GM23248 (cell line): ENCODE results near the gene FUCA2. TPM values are rescaled to one million over a fixed set of nuclear protein-coding genes. Genes with fewer than 3 reads are reported as not detected.
"Not testable (repeated sequence)": the region's sequence is repeated elsewhere in the genome, so short reads cannot be mapped to it uniquely, and the experiment has no call there.

Source experiments
- DNase-seq: peaks from one replicate; pipeline ENCODE4 v3.0.0-alpha.2; 2015
- H2AFZ ChIP-seq: fragments of 200-600 bp; sonication (generic); 2 replicates; pipeline ENCODE4 v1.6.1; 2016; ENCODE audit warnings: antibody characterized with exemption
- H3F3A ChIP-seq: fragments of 200-600 bp; sonication (generic); 2 replicates; pipeline ENCODE4 v1.6.1; 2016; ENCODE audit warnings: mild to moderate bottlenecking, antibody characterized with exemption, mixed run types; ENCODE audit not compliant: insufficient read depth
- H3K27ac ChIP-seq: fragments of 200-600 bp; sonication (generic); 2 replicates; pipeline ENCODE4 v1.5.1; 2016; ENCODE audit warnings: mild to moderate bottlenecking
- H3K27me3 ChIP-seq: fragments of 200-600 bp; sonication (generic); replicated peaks from 2 replicates; pipeline ENCODE4 v1.6.1; 2016; ENCODE audit warnings: mild to moderate bottlenecking; ENCODE audit not compliant: insufficient read depth
- H3K36me3 ChIP-seq: fragments of 200-600 bp; sonication (generic); 2 replicates; pipeline ENCODE4 v1.6.1; 2016; ENCODE audit warnings: low read depth, mild to moderate bottlenecking
- H3K4me1 ChIP-seq: fragments of 200-600 bp; sonication (generic); 2 replicates; pipeline ENCODE4 v1.6.1; 2016; ENCODE audit warnings: mild to moderate bottlenecking; ENCODE audit not compliant: insufficient read depth
- H3K4me2 ChIP-seq: fragments of 200-600 bp; sonication (generic); one replicate; pipeline ENCODE4 v1.6.1; 2016; ENCODE audit warnings: mild to moderate bottlenecking; ENCODE audit not compliant: unreplicated experiment
- H3K4me3 ChIP-seq: fragments of 200-600 bp; sonication (generic); 2 replicates; pipeline ENCODE4 v1.5.1; 2016; ENCODE audit warnings: mild to moderate bottlenecking
- H3K79me2 ChIP-seq: fragments of 200-600 bp; sonication (generic); 2 replicates; pipeline ENCODE4 v1.6.1; 2016; ENCODE audit warnings: mild to moderate bottlenecking; ENCODE audit not compliant: insufficient read depth
- H3K9ac ChIP-seq: fragments of 200-600 bp; sonication (generic); 2 replicates; pipeline ENCODE4 v1.6.1; 2016; ENCODE audit warnings: mild to moderate bottlenecking
- H3K9me2 ChIP-seq: fragments of 200-600 bp; sonication (generic); 2 replicates; pipeline ENCODE4 v1.6.1; 2016; ENCODE audit warnings: mixed run types, mild to moderate bottlenecking, moderate library complexity; ENCODE audit not compliant: insufficient read depth
- H3K9me3 ChIP-seq: fragments of 200-600 bp; sonication (generic); one replicate; pipeline ENCODE4 v1.6.1; 2017; ENCODE audit warnings: low read depth
- H4K20me1 ChIP-seq: fragments of 200-600 bp; sonication (generic); 2 replicates; pipeline ENCODE4 v1.6.0; 2016; ENCODE audit not compliant: insufficient read depth
- EZH2 ChIP-seq: fragments of 200-600 bp; sonication (generic); IDR thresholded peaks from 2 replicates; pipeline ENCODE4 v1.6.1; 2018; ENCODE audit warnings: antibody characterized with exemption, mild to moderate bottlenecking; ENCODE audit not compliant: insufficient read depth, poor library complexity, severe bottlenecking
- EZH2phosphoT487 ChIP-seq: fragments of 200-600 bp; sonication (generic); IDR thresholded peaks from 2 replicates; pipeline ENCODE4 v1.6.1; 2018; ENCODE audit warnings: antibody characterized with exemption, moderate library complexity, mild to moderate bottlenecking, low read depth; ENCODE audit not compliant: insufficient read depth
- WGBS, 2 experiments: methylation state at CpG; one replicate each; pipeline ENCODE4 v1.1.6; 2015 to 2017; ENCODE audit warnings: low lambda C conversion rate in 2 of 2, low coverage in 1 of 2; ENCODE audit errors: missing lambda C conversion rate in 2 of 2; 5-methylcytosine and 5-hydroxymethylcytosine counted together
- in situ Hi-C: fragments of 300-500 bp; cut with MboI; formaldehyde crosslinking; loops from 2 replicates; pipeline ENCODE4 v1.15.0; 2020
- polyA plus RNA-seq: library from polyadenylated mRNA; unstranded; fragments of >200 nt; fragmentation: Nextera tagmentation; extraction: Ambion mirVana; gene quantifications from 2 replicates; pipeline ENCODE4 v1.2.1, GENCODE V29; 2016
- total RNA-seq: library from RNA; depleted of rRNA; stranded (reverse); fragments of >200 nt; shearing (Covaris generic); gene quantifications from 2 replicates; pipeline ENCODE4 v1.2.3, GENCODE V29; 2014

The FUCA2 gene
- total and polyA plus RNA-seq, 2 experiments from 2014 or later, result 57.2 to 108 TPM

DNA sequence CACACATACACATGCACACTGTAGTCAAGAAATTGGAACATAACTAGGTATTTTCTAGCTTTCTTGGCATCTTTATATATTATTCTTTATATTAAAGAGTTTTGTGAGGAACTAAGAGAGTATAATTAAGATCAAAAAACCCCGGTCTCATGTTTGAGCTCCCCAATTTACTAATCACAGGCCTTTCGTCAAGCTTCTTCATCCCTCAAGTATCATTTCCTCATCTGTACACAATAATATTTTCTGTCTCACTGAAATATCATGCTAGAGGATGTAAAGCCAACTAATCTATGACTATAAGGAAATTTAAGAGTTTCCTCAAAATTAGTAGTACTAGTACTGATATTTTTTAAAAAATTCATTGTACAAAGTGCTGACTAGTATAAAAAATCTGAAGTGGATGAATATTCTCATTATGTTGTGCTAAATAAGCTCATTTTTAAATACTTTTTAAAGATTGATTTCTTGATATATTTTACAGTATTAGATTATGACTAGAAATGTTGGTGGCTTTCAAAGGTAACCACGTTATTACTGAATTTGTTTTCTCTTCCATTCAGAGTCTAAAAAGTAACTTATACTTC, 32.9 kb downstream of the FUCA2 start:
- TF ChIP-seq EZH2phosphoT487, result no peak
- no peak for TF ChIP-seq EZH2
- WGBS, 2 experiments, result 98% methylated on average over 3 of the region's 3 CpGs
- H3F3A ChIP-seq, result no peaks in the 10 kb centered on the region

GRCh38 chr6:143476545-143476944, 35.0 kb downstream of the FUCA2 start:
- no peaks in the 10 kb centered on the region for H3K4me1 ChIP-seq
- no peaks in the 10 kb centered on the region for H3K79me2 ChIP-seq
- no peak overlapping the region for H3K27ac ChIP-seq
- in situ Hi-C loops, result no loop called here
- 89 to 100% methylated on average over 1 of the region's 1 CpG for WGBS, 2 experiments
- DNase-seq, result no peak
- no peak overlapping the region for H3K9ac ChIP-seq
- no peaks in the 10 kb centered on the region for H3K9me2 ChIP-seq
- no peak overlapping the region for H3K4me2 ChIP-seq
- H3K4me3 ChIP-seq, result no peak overlapping the region
- peaks cover 49% of the 10 kb centered on the region for H3K36me3 ChIP-seq
- TF ChIP-seq EZH2phosphoT487 (no peak), EZH2 (no peak)
- no peaks in the 10 kb centered on the region for H4K20me1 ChIP-seq
- no peaks in the 10 kb centered on the region for H3K9me3 ChIP-seq
- no peaks in the 10 kb centered on the region for H3K27me3 ChIP-seq
- H2AFZ ChIP-seq, result no peak overlapping the region
- no peaks in the 10 kb centered on the region for H3F3A ChIP-seq

More for the DNA sequence above, 32.9 kb downstream of the FUCA2 start:
- no peaks in the 10 kb centered on the region for H3K9me2 ChIP-seq
- H4K20me1 ChIP-seq, result no peaks in the 10 kb centered on the region
- H3K9ac ChIP-seq, result no peak overlapping the region
- no peaks in the 10 kb centered on the region for H3K9me3 ChIP-seq
- no peaks in the 10 kb centered on the region for H3K27me3 ChIP-seq
- in situ Hi-C loops, result no loop called here
- DNase-seq, result no peak
- H3K4me1 ChIP-seq, result peaks cover 6% of the 10 kb centered on the region; the same call in 1 of the 2 replicates
- H2AFZ ChIP-seq, result no peak overlapping the region
- H3K27ac ChIP-seq, result no peak overlapping the region
- no peak overlapping the region for H3K4me2 ChIP-seq
- H3K4me3 ChIP-seq, result no peak overlapping the region
- no peaks in the 10 kb centered on the region for H3K79me2 ChIP-seq
- peaks cover 38% of the 10 kb centered on the region for H3K36me3 ChIP-seq

DNA sequence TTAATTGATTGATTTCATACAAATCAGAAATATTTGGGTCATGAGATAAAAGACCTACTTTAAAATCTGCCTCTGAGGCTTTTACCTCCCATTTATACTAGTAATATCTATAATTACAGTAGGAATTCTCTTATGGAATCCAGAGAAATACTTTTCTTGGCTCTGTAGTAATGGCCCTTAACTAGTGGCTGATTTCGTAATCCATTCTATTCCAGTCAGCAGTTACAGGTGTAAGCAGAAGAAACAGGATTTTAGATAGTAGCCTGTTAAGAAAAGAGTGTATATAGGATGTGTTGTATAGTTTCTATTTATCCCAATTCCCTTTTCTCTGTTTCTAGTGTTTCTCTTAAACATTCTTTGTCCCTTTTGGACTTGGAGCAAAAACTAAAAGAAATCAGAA, 39.7 kb downstream of the FUCA2 start:
- no peaks in the 10 kb centered on the region for H3K79me2 ChIP-seq
- 100% methylated on average over 1 of the region's 1 CpG for WGBS, 2 experiments
- no peak for TF ChIP-seq EZH2phosphoT487
- TF ChIP-seq EZH2, result no peak
- no peak overlapping the region for H3K4me2 ChIP-seq
- no peak overlapping the region for H3K4me3 ChIP-seq
- in situ Hi-C loops, result no loop called here
- no peak for DNase-seq
- no peak overlapping the region for H2AFZ ChIP-seq
- H3F3A ChIP-seq, result no peaks in the 10 kb centered on the region
- no peaks in the 10 kb centered on the region for H3K9me2 ChIP-seq
- H3K4me1 ChIP-seq, result no peaks in the 10 kb centered on the region
- H3K27me3 ChIP-seq, result no peaks in the 10 kb centered on the region
- H4K20me1 ChIP-seq, result no peaks in the 10 kb centered on the region
- no peak overlapping the region for H3K27ac ChIP-seq
- H3K9me3 ChIP-seq, result no peaks in the 10 kb centered on the region
- H3K9ac ChIP-seq, result no peak overlapping the region
- H3K36me3 ChIP-seq, result peaks cover 22% of the 10 kb centered on the region; the same call in 1 of the 2 replicates

DNA sequence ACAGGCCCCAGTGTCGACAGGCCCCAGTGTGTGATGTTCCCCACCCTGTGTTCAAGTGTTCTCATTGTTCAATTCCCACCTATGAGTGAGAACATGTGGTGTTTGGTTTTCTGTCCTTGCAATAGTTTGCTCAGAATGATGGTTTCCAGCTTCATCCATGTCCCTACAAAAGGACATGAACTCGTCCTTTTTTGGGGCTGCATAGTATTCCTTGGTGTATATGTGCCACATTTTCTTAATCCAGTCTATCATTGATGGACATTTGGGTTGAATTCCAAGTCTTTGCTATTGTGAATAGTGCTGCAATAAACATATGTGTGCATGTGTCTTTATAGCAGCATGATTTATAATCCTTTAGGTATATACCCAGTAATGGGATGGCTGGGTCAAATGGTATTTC, 42.7 kb downstream of the FUCA2 start:
- H3K27me3 ChIP-seq, H3K4me2 ChIP-seq, H3K27ac ChIP-seq, H3K9me2 ChIP-seq, DNase-seq, H3F3A ChIP-seq, H3K9ac ChIP-seq, H3K79me2 ChIP-seq, H4K20me1 ChIP-seq, in situ Hi-C loops, H3K4me3 ChIP-seq, H2AFZ ChIP-seq, H3K4me1 ChIP-seq, H3K9me3 ChIP-seq: not testable (repeated sequence)
- 95 to 97% methylated on average over 2 of the region's 2 CpGs for WGBS, 2 experiments
- peaks cover 18% of the 10 kb centered on the region for H3K36me3 ChIP-seq

- Histone ChIP-seq H3K9me3 (no peaks in the 10 kb centered on the region), H3K4me2 (no peak overlapping the region), H3F3A (no peaks in the 10 kb centered on the region), H3K4me3 (no peak overlapping the region), H2AFZ (no peak overlapping the region), H3K4me1 (no peaks in the 10 kb centered on the region), H3K27me3 (no peaks in the 10 kb centered on the region), H3K9ac (no peak overlapping the region), H3K36me3 (peaks cover 21% of the 10 kb centered on the region), H3K79me2 (no peaks in the 10 kb centered on the region), H3K9me2 (no peaks in the 10 kb centered on the region), H3K27ac (no peak overlapping the region), H4K20me1 (no peaks in the 10 kb centered on the region)
- in situ Hi-C loops, result no loop called here
- DNase-seq, result no peak
- TF ChIP-seq EZH2phosphoT487 (no peak), EZH2 (no peak)
These were observed 43.5 kb downstream of the FUCA2 start for GRCh38 chr6:143468026-143468425.
